Caki2 (cell line): ENCODE results near the gene ZNF660. TPM values are rescaled to one million over a fixed set of nuclear protein-coding genes. Genes with fewer than 3 reads are reported as not detected.
"Not testable (repeated sequence)": the region's sequence is repeated elsewhere in the genome, so short reads cannot be mapped to it uniquely, and the experiment has no call there.

Source experiments
- DNase-seq: peaks from one replicate; pipeline ENCODE4 v3.0.0-alpha.2; 2015; ENCODE audit warnings: low read depth
- in situ Hi-C: cut with HindIII; loops from 2 replicates; pipeline ENCODE4 v1.10.0; 2016; ENCODE audit warnings: low sequenced_read_pairs, low pct_unique_long_range_greater_than_20kb, mixed read lengths
- total RNA-seq: library from RNA; depleted of rRNA; stranded (reverse); fragments of >200 nt; shearing (Covaris generic); gene quantifications from 2 replicates; pipeline ENCODE4 v1.2.3, GENCODE V29; 2014; ENCODE audit warnings: low replicate concordance; rRNA removed

The ZNF660 gene
- not detected in 2 replicates for total RNA-seq

DNA sequence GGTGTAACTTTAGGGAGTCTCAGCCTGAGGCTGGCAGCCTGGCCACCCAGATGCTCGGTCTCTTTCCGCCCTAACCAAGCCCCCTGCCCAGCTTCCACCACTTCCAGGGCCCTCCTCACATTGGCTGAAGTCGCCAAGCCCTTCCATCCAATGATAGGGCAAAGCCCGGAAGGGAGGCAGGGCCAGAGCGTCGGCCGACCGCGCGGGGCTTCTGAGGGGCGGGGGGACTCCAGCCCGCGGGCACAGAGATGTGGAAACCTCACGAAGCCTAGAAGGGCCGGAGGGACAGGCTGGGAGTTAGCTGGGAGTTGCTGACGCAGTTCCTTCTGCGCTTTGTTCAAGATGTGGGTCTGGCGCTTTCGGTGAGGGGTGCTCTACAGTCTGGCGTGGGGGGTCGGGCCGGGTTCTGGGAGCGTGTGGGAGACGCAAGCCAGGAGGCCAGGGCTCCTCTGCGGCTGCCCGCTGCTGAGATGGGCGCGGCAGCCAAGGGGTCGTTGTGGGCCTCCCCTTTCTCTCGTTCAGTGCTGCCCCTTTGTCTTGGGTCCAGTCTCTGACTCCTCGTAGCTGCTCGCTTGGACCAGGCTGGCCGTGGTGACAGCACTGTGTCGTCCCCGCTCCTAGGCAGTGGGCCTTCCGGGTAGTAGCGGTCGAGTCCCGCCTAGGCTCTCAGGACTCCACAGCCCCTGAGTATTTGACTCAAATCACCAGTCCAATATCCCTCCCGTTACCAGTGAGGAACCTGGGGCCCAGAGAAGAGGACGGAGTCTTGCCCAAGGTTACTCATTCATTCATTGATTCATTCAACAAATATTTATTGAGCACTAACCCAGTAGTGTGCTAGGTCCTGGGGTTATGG, at the start of gene ZNF660:
TSS of gene ZNF660 (plus strand) at position 319 of the 856 bp plus-strand sequence. CDS start 9,230 bp downstream, outside the sequence.
- no peak for DNase-seq
- in situ Hi-C loops: no loop called here

GRCh38 chr3:44535364-44535763, 49.4 kb upstream of the ZNF660 start:
- in situ Hi-C loops: no loop called here
- no peak for DNase-seq

DNA sequence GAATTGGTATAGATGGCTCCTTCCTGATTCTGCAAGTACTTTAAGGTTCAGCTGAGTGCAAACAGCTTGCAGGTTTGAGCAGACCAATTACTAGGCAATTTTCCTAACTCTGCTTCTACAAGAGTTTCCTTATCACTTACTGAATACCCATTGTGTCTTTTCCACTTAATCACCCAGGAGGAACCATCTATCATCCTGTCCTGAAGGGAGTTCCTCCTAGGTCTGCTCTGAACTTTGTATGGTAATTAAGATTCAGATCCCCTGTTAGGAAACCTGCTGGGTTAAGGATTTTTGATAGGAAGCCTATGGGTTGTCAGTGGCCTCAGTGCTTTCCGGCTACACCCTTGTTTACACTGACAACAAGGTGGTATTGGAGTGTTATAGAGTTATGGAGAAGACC, 40.0 kb upstream of the ZNF660 start:
- DNase-seq, in situ Hi-C loops: not testable (repeated sequence)

GRCh38 chr3:44554626-44555592, 29.9 kb upstream of the ZNF660 start, which contains the start of gene ZKSCAN7:
ZKSCAN7 (plus strand) TSS chr3:44555193; CDS start chr3:44557048, 1,855 bp downstream.
- in situ Hi-C loops: no loop called here
- DNase-seq: peak; percentile 59

GRCh38 chr3:44555723-44556122, 29.0 kb upstream of the ZNF660 start:
- in situ Hi-C loops: no loop called here

DNA sequence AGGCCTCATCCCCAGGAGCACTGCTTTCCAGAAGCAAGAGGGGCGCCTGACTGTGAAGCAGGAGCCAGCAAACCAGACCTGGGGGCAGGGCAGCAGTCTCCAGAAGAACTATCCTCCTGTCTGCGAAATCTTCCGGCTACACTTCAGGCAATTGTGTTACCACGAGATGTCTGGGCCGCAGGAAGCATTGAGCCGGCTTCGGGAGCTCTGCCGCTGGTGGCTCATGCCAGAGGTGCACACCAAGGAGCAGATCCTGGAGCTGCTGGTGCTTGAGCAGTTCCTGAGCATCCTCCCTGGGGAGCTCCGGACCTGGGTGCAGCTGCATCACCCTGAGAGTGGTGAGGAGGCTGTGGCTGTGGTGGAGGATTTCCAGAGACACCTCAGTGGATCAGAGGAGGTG, 27.7 kb upstream of the ZNF660 start:
- in situ Hi-C loops: no loop called here
- DNase-seq: no peak

More at GRCh38 chr3:44555723-44556122, 29.0 kb upstream of the ZNF660 start:
- DNase-seq: no peak

- in situ Hi-C loops: no loop called here
- DNase-seq: no peak
These were observed 23.7 kb upstream of the ZNF660 start for GRCh38 chr3:44561076-44561475.

DNA sequence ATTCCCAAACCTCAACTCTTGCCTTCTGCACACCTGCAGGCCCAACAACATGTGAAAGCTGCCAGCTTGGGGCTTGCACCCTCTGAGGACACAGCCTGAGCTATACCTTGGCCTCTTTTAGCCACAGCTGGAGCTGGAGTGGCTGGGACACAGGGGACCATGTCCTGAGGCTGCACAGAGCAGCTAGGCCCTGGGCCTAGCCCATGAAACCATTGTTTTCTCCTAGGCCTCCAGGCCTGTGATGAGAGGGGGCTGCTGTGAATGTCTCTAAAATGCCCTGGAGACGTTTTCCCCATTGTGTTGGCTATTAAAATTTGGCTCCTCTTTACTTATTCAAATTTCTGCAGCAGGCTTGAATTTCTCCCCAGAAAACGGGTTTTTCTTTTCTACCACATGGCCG, 22.6 kb upstream of the ZNF660 start:
- in situ Hi-C loops: no loop called here
- DNase-seq: no peak

DNA sequence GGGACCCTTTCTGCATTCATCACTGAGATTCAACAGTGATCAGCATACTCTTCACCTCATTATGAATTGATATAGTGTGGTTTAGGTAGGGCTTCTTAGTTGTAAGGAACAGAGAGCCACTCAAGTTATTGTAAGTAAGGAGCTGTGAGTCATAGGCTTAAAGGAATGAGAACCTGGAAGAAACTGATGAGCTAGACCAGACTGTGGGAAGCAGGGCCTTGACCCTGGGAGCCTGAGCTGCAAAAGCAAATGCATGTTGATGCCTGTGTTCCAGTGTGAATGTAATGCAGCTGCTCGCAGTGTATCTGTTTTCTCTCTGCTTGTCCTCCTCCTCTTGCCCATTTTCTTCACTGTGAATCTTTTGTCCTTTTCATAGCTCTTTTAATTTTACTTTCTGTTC, 16.2 kb upstream of the ZNF660 start:
- no peak for DNase-seq
- in situ Hi-C loops: no loop called here

- in situ Hi-C loops: no loop called here
- DNase-seq: no peak
These were observed 13.7 kb upstream of the ZNF660 start for GRCh38 chr3:44571024-44571423.

DNA sequence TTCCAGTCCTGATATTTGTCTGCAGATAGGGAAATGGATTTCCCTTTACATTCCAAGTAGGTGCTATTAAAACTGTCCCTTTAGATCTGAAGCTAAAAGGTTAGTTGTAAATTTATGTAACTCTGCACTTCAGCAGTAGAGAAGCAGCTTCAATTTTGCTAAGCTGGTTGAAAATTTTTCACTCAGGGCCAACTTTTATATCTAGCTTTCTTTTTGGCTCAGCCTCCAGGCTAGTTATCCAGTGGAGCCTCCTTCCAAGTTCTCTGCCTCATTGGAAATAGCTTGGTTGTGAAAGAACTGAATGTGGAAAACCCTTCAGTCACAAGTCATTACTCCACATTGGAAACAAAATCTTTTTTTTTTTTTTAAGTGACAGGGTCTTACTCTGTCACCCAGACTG, 8.2 kb upstream of the ZNF660 start:
- no peak for DNase-seq
- in situ Hi-C loops: no loop called here

- not testable (repeated sequence) for DNase-seq
These were observed 7.3 kb upstream of the ZNF660 start for GRCh38 chr3:44577354-44577952.

GRCh38 chr3:44578316-44578715, 6.4 kb upstream of the ZNF660 start:
- in situ Hi-C loops, DNase-seq: not testable (repeated sequence)

More at GRCh38 chr3:44577354-44577952, 7.3 kb upstream of the ZNF660 start:
- in situ Hi-C loops: not testable (repeated sequence)

DNA sequence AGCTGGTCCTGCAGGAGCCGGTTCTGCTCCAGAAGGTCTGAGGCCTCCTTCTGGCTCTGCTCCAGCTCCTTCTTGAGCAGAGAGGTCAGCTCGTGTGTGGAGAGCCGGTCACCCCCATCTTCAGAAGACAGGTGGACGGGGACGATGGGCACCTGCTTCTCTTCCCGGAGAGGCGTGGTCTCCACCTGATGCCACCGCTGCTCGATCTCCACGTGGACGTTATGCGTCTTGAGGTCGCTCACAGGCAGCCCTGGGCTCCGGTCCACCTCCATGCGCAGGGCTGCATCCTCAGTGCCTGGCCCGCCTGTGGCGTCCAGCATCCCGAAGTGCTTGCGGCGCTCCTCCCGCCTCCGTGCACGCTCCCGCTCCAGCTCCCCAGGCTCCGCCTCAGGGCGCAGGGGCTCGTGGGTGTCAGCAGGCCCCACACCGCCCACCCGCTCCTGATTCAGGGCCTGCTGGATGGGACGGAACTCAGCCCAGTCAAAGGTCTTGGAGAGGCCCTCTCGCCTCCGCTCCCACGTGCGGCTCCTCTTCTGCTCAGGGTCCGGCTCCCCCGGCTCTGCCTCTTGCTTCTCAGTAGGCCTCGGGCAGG, 5.7 kb upstream of the ZNF660 start:
- in situ Hi-C loops, DNase-seq: not testable (repeated sequence)

DNA sequence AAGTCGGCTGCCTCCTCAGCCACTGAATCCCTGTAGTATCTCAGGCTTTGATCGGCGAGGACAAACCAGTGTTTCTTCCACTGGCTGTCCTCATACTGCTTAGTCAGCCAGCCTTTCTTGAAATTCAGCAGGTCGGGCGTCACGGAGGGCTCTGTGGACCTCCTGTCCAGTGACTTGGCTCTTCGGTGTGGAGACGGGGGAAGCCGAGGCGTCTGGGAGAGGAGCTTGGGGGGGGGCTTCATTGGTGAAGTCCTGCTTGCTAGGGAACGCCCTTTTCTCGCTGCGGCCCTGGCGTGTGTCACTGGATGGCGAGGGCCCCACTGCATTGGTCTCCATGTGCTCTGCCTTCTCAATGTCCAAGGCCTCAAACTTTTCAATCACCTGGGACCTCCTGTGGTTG, 5.0 kb upstream of the ZNF660 start:
- DNase-seq, in situ Hi-C loops: not testable (repeated sequence)

DNA sequence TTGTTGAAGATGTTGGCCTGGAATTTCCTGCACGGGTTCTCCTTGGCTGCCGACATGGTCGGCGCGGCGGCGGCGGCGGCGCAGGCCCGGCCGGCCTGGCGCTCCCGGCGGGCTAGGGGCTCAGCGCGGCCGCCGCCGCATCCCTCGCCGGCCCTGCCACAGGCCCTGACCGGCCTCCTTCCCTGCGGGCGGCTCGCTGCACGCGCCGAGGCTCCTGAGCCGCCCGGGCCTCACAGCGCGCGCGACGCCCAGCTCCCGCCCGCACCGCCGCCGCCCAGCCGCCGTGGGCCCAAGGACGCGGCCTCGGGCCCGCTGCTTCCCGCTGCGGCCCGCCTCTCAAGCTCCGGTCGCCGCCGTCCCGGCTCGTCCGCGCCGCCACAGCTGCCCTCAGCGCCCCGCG, 3.8 kb upstream of the ZNF660 start:
- in situ Hi-C loops, DNase-seq: not testable (repeated sequence)

DNA sequence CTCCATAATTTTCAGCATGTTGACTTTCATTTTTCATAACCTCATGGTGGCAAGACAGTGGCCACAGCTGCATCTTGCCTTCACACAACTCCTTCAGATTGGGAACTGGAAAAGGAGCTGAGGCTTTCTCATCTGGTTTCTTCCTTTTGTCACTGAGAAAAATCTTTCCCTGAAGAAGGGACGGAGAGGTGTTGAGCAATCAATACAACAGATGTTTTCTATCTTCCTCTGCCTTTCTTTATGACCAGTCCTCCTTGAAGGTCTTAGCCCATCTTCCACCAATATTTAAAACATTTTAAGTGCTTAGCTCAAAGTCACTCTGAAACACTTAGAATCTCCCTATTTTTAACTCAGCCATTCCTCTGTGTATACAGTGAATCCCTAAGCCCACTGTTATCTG, 11.9 kb downstream of the ZNF660 start:
- DNase-seq: no peak
- in situ Hi-C loops: no loop called here

GRCh38 chr3:44601749-44602148, 17.0 kb downstream of the ZNF660 start:
- in situ Hi-C loops: no loop called here
- no peak for DNase-seq
